Prostate gland (tissue), 2 donors: ENCODE results near the gene HHIPL1. TPM values are rescaled to one million over a fixed set of nuclear protein-coding genes. Genes with fewer than 3 reads are reported as not detected.

Experiments
- DNase-seq: peaks from one replicate; pipeline ENCODE4 v3.0.0-alpha.2; 2019; ENCODE audit warnings: low spot score
- H3K27ac ChIP-seq, 2 donors: fragments of 200-600 bp; sonication (generic); 2 replicates each; pipeline ENCODE4 v1.5.1; 2017 to 2019
- H3K27me3 ChIP-seq: fragments of 200-600 bp; sonication (generic); replicated peaks from 2 replicates; pipeline ENCODE4 v1.5.1; 2019; ENCODE audit not compliant: insufficient read depth
- H3K36me3 ChIP-seq, 2 donors: fragments of 200-600 bp; sonication (generic); 1 replicate in 1 of 2; 2 replicates in 1 of 2; pipeline versions ENCODE4 v1.5.1 to v1.8.1; 2017 to 2019
- H3K4me1 ChIP-seq: fragments of 200-600 bp; sonication (generic); replicated peaks from 2 replicates; pipeline ENCODE4 v1.5.1; 2019
- H3K4me3 ChIP-seq, 2 donors: fragments of 200-600 bp; sonication (generic); 2 replicates each; pipeline ENCODE4 v1.5.1; 2017 to 2019
- H3K9me3 ChIP-seq: fragments of 200-600 bp; sonication (generic); 2 replicates; pipeline ENCODE4 v1.5.1; 2017
- POLR2A ChIP-seq: fragments of 450-650 bp; IDR thresholded peaks from one replicate; pipeline ENCODE4 v1.6.1; 2016; ENCODE audit warnings: antibody characterized with exemption, mild to moderate bottlenecking
- POLR2AphosphoS5 ChIP-seq: sonication (generic); formaldehyde crosslinking; IDR thresholded peaks from one replicate; pipeline ENCODE4 v1.6.1; 2017; ENCODE audit warnings: antibody characterized with exemption
- WGBS: methylation state at CpG from one replicate; pipeline ENCODE4 v1.1.5; 2018; 5-methylcytosine and 5-hydroxymethylcytosine counted together
- intact Hi-C: fragments of 100-400 bp; cut with DNase I; formaldehyde crosslinking; loops from one replicate; pipeline ENCODE4 v1.14.2; 2022
- total RNA-seq, 2 donors: library from RNA; depleted of rRNA; stranded (reverse); fragments of >200 nt; gene quantifications; one replicate each; pipeline ENCODE4 v1.1.0, GENCODE V29; 2016
- TF ChIP-seq, protein P1 (sequence below), 4 experiments: fragments of 200-600 bp in 2 of 4; fragments of 450-650 bp in 2 of 4; sonication (generic) in 2 of 4; IDR thresholded peaks; 1 replicate in 3 of 4; 2 replicates in 1 of 4; pipeline ENCODE4 v1.5.1; 2016 to 2019; ENCODE audit warnings: antibody characterized with exemption in 4 of 4, mild to moderate bottlenecking in 2 of 4, moderate library complexity in 2 of 4

Gene HHIPL1
- total RNA-seq, 2 donors from 2014 or later, result 2.8 to 4.5 TPM

DNA sequence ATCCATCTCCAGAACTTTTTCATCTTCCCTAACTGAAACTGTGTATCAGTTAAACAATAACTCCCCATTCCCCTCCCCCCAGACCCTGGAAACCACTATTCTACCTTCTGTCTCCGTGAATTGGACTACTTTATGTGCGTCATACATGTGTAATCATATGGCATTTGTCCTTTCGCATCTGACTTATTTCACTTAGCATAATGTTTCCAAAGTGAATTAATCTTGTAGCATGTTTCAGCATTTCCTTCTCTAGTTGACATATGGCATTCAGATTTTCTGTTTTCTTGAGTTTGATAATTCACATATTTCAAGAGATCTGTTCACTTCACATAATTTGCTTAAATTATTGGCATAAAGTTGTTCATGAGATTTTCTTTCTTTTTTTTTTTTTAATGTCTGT lies 49.0 kb downstream of the HHIPL1 start:
- no peaks in the 10 kb centered on the region for H3K27me3 ChIP-seq
- no peak for DNase-seq
- no peak overlapping the region for H3K27ac ChIP-seq
- no peak overlapping the region for H3K4me3 ChIP-seq
- no peaks in the 10 kb centered on the region for H3K9me3 ChIP-seq
- WGBS, result 75% methylated on average over 3 of the region's 3 CpGs
- intact Hi-C loops, result no loop called here
- H3K36me3 ChIP-seq, result no peaks in the 10 kb centered on the region
- TF ChIP-seq POLR2A (no peak), POLR2AphosphoS5 (no peak)
- TF ChIP-seq, protein P1, sequence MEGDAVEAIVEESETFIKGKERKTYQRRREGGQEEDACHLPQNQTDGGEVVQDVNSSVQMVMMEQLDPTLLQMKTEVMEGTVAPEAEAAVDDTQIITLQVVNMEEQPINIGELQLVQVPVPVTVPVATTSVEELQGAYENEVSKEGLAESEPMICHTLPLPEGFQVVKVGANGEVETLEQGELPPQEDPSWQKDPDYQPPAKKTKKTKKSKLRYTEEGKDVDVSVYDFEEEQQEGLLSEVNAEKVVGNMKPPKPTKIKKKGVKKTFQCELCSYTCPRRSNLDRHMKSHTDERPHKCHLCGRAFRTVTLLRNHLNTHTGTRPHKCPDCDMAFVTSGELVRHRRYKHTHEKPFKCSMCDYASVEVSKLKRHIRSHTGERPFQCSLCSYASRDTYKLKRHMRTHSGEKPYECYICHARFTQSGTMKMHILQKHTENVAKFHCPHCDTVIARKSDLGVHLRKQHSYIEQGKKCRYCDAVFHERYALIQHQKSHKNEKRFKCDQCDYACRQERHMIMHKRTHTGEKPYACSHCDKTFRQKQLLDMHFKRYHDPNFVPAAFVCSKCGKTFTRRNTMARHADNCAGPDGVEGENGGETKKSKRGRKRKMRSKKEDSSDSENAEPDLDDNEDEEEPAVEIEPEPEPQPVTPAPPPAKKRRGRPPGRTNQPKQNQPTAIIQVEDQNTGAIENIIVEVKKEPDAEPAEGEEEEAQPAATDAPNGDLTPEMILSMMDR (IDR thresholded peaks at IDR 0.05), result no peak
- H3K4me1 ChIP-seq, result no peaks in the 10 kb centered on the region

DNA sequence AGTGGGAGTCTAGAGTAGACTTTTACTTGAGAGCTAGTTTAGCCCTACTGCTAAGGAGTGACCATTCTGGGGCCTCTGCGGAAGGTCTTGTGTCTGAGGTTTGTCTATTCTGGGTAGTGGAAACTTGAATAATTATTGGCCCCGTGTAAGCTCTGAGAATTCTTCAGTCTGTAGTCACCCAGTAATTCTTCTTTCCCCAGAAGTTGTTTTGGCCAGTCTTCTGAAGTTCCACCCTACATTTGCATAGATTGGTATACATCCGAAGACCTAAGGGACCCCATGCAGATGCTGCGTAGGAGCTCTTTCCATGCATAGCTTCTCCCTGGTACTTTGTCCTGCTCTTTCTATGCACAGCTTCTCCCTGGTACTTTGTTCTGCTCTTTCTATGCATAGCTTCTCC lies 52.0 kb downstream of the HHIPL1 start:
- intact Hi-C loops, result no loop called here
- DNase-seq, result no peak
- 94% methylated on average over 4 of the region's 4 CpGs for WGBS
- Histone ChIP-seq H3K4me1 (no peaks in the 10 kb centered on the region), H3K9me3 (no peaks in the 10 kb centered on the region), H3K4me3 (no peak overlapping the region), H3K27ac (no peak overlapping the region), H3K36me3 (no peaks in the 10 kb centered on the region), H3K27me3 (no peaks in the 10 kb centered on the region)
- no peak for TF ChIP-seq POLR2AphosphoS5
- no peak for TF ChIP-seq POLR2A
- TF ChIP-seq, protein P1 (IDR thresholded peaks at IDR 0.05), result no peak

DNA sequence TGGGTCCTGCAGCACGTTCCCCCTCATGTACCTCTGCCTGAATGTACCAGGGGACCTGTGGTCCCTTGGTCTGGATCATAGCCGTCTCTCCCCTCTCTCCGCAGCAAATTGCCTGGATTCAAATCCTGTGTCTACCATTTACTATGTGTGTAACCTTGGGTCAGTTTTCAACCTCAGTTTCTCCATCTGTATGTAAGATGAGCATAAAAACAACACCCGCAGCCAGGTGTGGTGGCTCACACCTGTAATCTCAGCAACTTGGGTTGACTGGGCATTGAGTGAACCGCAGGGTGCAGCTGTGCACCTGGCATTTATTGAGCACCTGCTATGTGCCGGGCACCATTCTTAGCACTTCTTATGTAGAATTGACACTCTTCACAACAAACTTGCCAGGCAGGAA lies 53.3 kb downstream of the HHIPL1 start:
- intact Hi-C loops, result no loop called here
- Histone ChIP-seq H3K27me3 (no peaks in the 10 kb centered on the region), H3K27ac (no peak overlapping the region), H3K9me3 (no peaks in the 10 kb centered on the region), H3K4me3 (no peak overlapping the region), H3K36me3 (no peaks in the 10 kb centered on the region), H3K4me1 (no peaks in the 10 kb centered on the region)
- 87% methylated on average over 6 of the region's 6 CpGs for WGBS
- TF ChIP-seq POLR2AphosphoS5, result no peak
- TF ChIP-seq POLR2A, result no peak
- TF ChIP-seq, protein P1 (IDR thresholded peaks at IDR 0.05), result no peak
- no peak for DNase-seq

DNA sequence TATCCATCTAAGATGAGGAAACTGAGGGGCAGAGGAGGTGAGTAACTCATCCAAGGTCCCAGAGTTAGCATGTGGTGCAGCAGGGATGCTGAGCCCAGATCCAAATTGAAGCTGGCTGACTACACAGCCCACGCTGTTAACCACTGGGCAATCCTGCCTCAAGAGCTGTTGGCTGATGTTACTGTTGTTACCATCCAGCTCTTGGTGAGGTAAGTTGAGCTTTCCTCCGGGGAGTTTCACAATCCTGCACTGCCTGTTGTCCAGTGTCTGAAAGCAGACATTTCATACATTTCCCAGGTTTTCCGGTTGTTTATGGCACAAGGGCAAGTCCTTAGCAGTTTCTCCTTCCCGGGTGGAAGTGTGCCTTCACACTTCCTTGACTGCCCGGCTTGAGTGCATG lies 53.7 kb downstream of the HHIPL1 start:
- Histone ChIP-seq H3K36me3 (no peaks in the 10 kb centered on the region), H3K4me1 (no peaks in the 10 kb centered on the region), H3K27ac (no peak overlapping the region), H3K9me3 (no peaks in the 10 kb centered on the region), H3K4me3 (no peak overlapping the region), H3K27me3 (no peaks in the 10 kb centered on the region)
- DNase-seq, result no peak
- 78% methylated on average over 5 of the region's 5 CpGs for WGBS
- intact Hi-C loops, result no loop called here
- TF ChIP-seq, protein P1 (IDR thresholded peaks at IDR 0.05), result no peak
- TF ChIP-seq POLR2A (no peak), POLR2AphosphoS5 (no peak)

DNA sequence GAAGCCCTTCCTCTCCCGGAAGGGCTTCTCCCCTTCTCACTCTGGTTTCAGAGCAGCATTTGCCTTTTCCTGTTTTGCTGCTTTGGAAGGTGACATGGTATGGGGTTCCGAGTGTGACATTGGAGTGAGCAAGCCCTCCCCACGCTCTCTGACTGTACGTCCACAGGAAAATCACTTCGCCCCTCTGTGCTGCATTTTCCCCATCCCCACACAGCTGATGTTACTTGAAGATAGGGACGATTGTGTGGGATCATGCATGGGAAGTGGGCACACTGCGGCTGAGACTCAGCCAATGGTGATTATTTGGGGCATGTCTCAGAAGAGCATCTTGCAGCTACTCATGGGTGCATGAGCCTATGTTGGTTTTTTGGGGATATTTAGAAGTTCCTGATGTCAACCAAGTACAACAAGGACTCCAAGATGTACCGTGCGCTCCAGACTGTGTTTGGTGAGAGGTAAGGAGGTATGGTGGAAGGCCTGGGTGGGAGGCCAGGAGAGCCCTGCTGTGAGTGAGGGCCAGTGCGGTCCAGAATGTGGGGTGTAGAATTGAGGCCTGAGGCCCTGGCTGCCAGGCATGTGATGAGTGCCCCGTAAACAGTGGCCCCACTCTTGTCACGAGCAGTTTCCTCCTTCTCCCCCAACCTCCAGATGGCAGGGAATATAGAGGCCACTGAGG lies 54.3 kb downstream of the HHIPL1 start:
- intact Hi-C loops, result no loop called here
- 89% methylated on average over 12 of the region's 12 CpGs for WGBS
- Histone ChIP-seq H3K9me3 (no peaks in the 10 kb centered on the region), H3K27ac (no peak overlapping the region), H3K36me3 (no peaks in the 10 kb centered on the region), H3K27me3 (no peaks in the 10 kb centered on the region), H3K4me1 (no peaks in the 10 kb centered on the region), H3K4me3 (no peak overlapping the region)
- TF ChIP-seq POLR2AphosphoS5 (no peak), POLR2A (no peak)
- TF ChIP-seq, protein P1 (IDR thresholded peaks at IDR 0.05), result no peak
- no peak for DNase-seq
